Measurements from ENCODE around the gene PRR33. TPM values are rescaled to one million over a fixed set of nuclear protein-coding genes. Genes with fewer than 3 reads are reported as not detected.

PRR33 gene
- total RNA-seq, 1 experiment from 2014 or later = not detected

GRCh38 chr11:1838426-1839144 lies 53.1 kb downstream of the PRR33 start, which contains the start of gene TNNI2:
Gene TNNI2 (plus strand): TSS chr11:1838981. CDS start chr11:1839697, 716 bp downstream.
- no peak for DNase-seq
- no peaks in the 10 kb centered on the region for H3K27me3 ChIP-seq (ENCODE audit: low read length)
- H3K36me3 ChIP-seq (ENCODE audit: insufficient read depth, low read length) = no peaks in the 10 kb centered on the region
- no peak within 1 kb of the TSS for H3K27ac ChIP-seq (ENCODE audit: low read length)
- no peaks in the 10 kb centered on the region for H3K79me2 ChIP-seq (ENCODE audit: low read length)
- H3K4me3 ChIP-seq (ENCODE audit: low read length) = no peak within 1 kb of the TSS; the same call in 1 of the 2 replicates
- no peaks in the 10 kb centered on the region for H3K9me2 ChIP-seq (replicated peaks; ENCODE audit: insufficient read depth, low read length)
- peaks cover 26% of the 10 kb centered on the region for H3K4me1 ChIP-seq (ENCODE audit: low read length)
- H2AFZ ChIP-seq (ENCODE audit: low read length) = no peak within 1 kb of the TSS
- H3K9ac ChIP-seq (ENCODE audit: low read length) = peak within 1 kb of the TSS; percentile 54
- no peaks in the 10 kb centered on the region for H3K9me3 ChIP-seq (ENCODE audit: low read length)
- peak within 1 kb of the TSS; percentile 47 for H3K4me2 ChIP-seq (ENCODE audit: low read depth, low read length, poor library complexity, severe bottlenecking)
- no peaks in the 10 kb centered on the region; the same call in 1 of the 2 replicates for H4K20me1 ChIP-seq (ENCODE audit: insufficient read depth, low read depth, low read length)

Small RNA genes lying within 50 kb of the gene (small RNA-seq; reads per million reads assigned to genes)
- gene AC051649.1 (not detected), gene MIR4298 (not detected)

Other genes starting within 250 kb of the PRR33 start
- not detected in 2 replicates for gene KRTAP5-6, start 194.7 kb downstream of the PRR33 start, total RNA-seq (2014; rRNA removed; shearing (Covaris generic); ENCODE audit: low replicate concordance)
- not detected in 2 replicates for gene IFITM10, start 141.3 kb downstream of the PRR33 start, total RNA-seq (2014; rRNA removed; shearing (Covaris generic); ENCODE audit: low replicate concordance)
- gene CTSD, start 128.0 kb downstream of the PRR33 start, total RNA-seq (2014; rRNA removed; shearing (Covaris generic); ENCODE audit: low replicate concordance) = 26.1 and 52.8 TPM in 2 replicates
- gene SYT8, start 56.9 kb downstream of the PRR33 start, total RNA-seq (2014; rRNA removed; shearing (Covaris generic); ENCODE audit: low replicate concordance) = 0.29 TPM in 1 of 2 replicates, not detected in the other
- 0.36 TPM in 1 of 2 replicates, not detected in the other for gene TNNI2, start 52.9 kb downstream of the PRR33 start, total RNA-seq (2014; rRNA removed; shearing (Covaris generic); ENCODE audit: low replicate concordance)
- 46.9 and 115 TPM in 2 replicates for gene LSP1, start 38.8 kb downstream of the PRR33 start, total RNA-seq (2014; rRNA removed; shearing (Covaris generic); ENCODE audit: low replicate concordance)
- 0.25 TPM in 1 of 2 replicates, not detected in the other for gene TNNT3, start 27.8 kb upstream of the PRR33 start, total RNA-seq (2014; rRNA removed; shearing (Covaris generic); ENCODE audit: low replicate concordance)
- 76.2 and 192 TPM in 2 replicates for gene MRPL23, start 55.4 kb upstream of the PRR33 start, total RNA-seq (2014; rRNA removed; shearing (Covaris generic); ENCODE audit: low replicate concordance)
- gene H19, start 105.9 kb upstream of the PRR33 start, total RNA-seq (2014; rRNA removed; shearing (Covaris generic); ENCODE audit: low replicate concordance) = 59.7 and 65.5 TPM in 2 replicates
- gene IGF2, start 247.5 kb upstream of the PRR33 start, total RNA-seq (2014; rRNA removed; shearing (Covaris generic); ENCODE audit: low replicate concordance) = not detected in 2 replicates

All from Karpas-422 (cell line).